NAMALWA (cell line): ENCODE measurements around the gene TAGLN2.
A peak's percentile ranks its signal among the peaks of the same experiment; 100 is the strongest.

Experiments used
- DNase-seq: peaks from one replicate; pipeline ENCODE4 v3.0.0-alpha.2; 2015; ENCODE audit warnings: low spot score

TAGLN2 gene

GRCh38 chr1:159949123-159949522 lies 23.8 kb upstream of the TAGLN2 start:
- no peak for DNase-seq

- no peak for DNase-seq
Measured at GRCh38 chr1:159947942-159948341, 22.6 kb upstream of the TAGLN2 start.

- no peak for DNase-seq
Measured at GRCh38 chr1:159946242-159947187, 21.2 kb upstream of the TAGLN2 start.

GRCh38 chr1:159945483-159946241 lies 20.4 kb upstream of the TAGLN2 start, which contains the start of gene IGSF9:
IGSF9 (minus strand) TSS chr1:159945613; CDS start chr1:159943454, 2,159 bp downstream.
- DNase-seq: peak; percentile 53

- no peak for DNase-seq
Measured at GRCh38 chr1:159944623-159945455, 19.5 kb upstream of the TAGLN2 start.

- DNase-seq: no peak
Measured at GRCh38 chr1:159943908-159944622, 18.8 kb upstream of the TAGLN2 start.

- no peak for DNase-seq
Measured at GRCh38 chr1:159943278-159943640, 18.0 kb upstream of the TAGLN2 start.

- no peak for DNase-seq
Measured at GRCh38 chr1:159942632-159943277, 17.4 kb upstream of the TAGLN2 start.

GRCh38 chr1:159941591-159942560 lies 16.6 kb upstream of the TAGLN2 start:
- DNase-seq: no peak

- DNase-seq: no peak
Measured at GRCh38 chr1:159941141-159941540, 15.8 kb upstream of the TAGLN2 start.

GRCh38 chr1:159940006-159940620 lies 14.8 kb upstream of the TAGLN2 start:
- DNase-seq: no peak

- no peak for DNase-seq
Measured at GRCh38 chr1:159939678-159940002, 14.3 kb upstream of the TAGLN2 start.

GRCh38 chr1:159938905-159939677 lies 13.8 kb upstream of the TAGLN2 start:
- DNase-seq: no peak

- DNase-seq: no peak
Measured at GRCh38 chr1:159938211-159938852, 13.0 kb upstream of the TAGLN2 start.

- DNase-seq: no peak
Measured at GRCh38 chr1:159937054-159937750, 11.9 kb upstream of the TAGLN2 start.

- DNase-seq: peak; percentile 87
Measured at GRCh38 chr1:159936273-159936904, 11.1 kb upstream of the TAGLN2 start.

- DNase-seq: peak; percentile 43
Measured at GRCh38 chr1:159935719-159936272, 10.5 kb upstream of the TAGLN2 start.
